ENCODE results near the gene AQP2.

DNA sequence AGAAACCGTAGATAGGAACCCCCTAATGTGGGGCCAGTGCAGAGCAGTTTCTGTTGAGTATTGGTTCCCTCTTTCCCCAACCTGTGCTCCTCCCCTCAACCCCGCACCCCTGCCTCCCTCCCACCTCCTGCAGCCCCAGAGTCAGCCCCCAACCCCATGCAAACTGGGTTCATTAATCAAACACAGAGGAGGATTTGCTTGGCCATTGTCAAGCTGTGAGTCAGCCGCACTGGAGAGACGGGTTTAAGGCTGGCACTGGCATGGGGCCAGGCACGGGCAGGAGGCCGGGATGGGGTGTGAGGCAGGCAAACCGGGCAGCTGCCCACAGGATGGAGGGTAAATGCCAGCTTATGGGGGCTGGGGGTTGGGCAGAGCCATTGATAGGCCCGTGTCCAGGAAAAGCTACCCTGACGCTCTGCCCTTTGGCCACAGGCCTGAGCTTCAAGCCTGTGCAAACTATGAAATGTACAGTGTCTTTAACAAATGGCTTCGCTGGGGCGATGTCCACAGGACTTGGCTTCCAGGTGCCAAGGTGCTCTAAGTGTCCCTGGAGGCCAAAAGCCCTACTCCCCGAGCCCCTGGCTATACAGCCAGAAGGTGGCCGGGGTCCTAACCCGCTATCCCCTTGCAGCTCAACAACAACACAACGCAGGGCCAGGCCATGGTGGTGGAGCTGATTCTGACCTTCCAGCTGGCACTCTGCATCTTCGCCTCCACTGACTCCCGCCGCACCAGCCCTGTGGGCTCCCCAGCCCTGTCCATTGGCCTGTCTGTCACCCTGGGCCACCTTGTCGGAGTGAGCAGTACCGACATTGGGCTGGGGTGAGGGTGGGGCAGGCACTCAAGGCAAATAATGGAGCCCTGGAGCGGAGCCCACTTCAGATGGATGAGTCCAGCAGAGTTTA is 12.6 kb downstream of the AQP2 start:
- TF ChIP-seq, protein P1, sequence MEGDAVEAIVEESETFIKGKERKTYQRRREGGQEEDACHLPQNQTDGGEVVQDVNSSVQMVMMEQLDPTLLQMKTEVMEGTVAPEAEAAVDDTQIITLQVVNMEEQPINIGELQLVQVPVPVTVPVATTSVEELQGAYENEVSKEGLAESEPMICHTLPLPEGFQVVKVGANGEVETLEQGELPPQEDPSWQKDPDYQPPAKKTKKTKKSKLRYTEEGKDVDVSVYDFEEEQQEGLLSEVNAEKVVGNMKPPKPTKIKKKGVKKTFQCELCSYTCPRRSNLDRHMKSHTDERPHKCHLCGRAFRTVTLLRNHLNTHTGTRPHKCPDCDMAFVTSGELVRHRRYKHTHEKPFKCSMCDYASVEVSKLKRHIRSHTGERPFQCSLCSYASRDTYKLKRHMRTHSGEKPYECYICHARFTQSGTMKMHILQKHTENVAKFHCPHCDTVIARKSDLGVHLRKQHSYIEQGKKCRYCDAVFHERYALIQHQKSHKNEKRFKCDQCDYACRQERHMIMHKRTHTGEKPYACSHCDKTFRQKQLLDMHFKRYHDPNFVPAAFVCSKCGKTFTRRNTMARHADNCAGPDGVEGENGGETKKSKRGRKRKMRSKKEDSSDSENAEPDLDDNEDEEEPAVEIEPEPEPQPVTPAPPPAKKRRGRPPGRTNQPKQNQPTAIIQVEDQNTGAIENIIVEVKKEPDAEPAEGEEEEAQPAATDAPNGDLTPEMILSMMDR (IDR thresholded peaks at IDR 0.05): no peak
- TF ChIP-seq POLR2AphosphoS5 (IDR thresholded peaks at IDR 0.05): no peak
- no peak for TF ChIP-seq EP300 (IDR thresholded peaks at IDR 0.05; ENCODE audit: low read depth)
- no peak for TF ChIP-seq POLR2A (IDR thresholded peaks at IDR 0.05)
